Ishikawa (cell line): ENCODE results near the gene ZSWIM9.

Experiments
- CEBPB ChIP-seq: IDR thresholded peaks from 2 replicates; pipeline ENCODE4 v1.6.1; 2012
- CREB1 ChIP-seq: IDR thresholded peaks from 2 replicates; pipeline ENCODE4 v1.6.1; 2012; ENCODE audit warnings: low read depth
- EGR1 ChIP-seq: IDR thresholded peaks from 2 replicates; pipeline ENCODE4 v1.6.1; 2012
- EP300 ChIP-seq: IDR thresholded peaks from 2 replicates; pipeline ENCODE4 v1.6.1; 2012; ENCODE audit warnings: borderline replicate concordance
- FOXM1 ChIP-seq: IDR thresholded peaks from 2 replicates; pipeline ENCODE4 v1.6.1; 2012; ENCODE audit warnings: low read depth, borderline replicate concordance
- NFIC ChIP-seq: IDR thresholded peaks from 2 replicates; pipeline ENCODE4 v1.6.1; 2012
- RAD21 ChIP-seq: IDR thresholded peaks from 2 replicates; pipeline ENCODE4 v1.6.1; 2012; ENCODE audit warnings: low read depth
- TAF1 ChIP-seq: IDR thresholded peaks from 2 replicates; pipeline ENCODE4 v1.6.1; 2012; ENCODE audit warnings: low read depth, mild to moderate bottlenecking
- TCF12 ChIP-seq: IDR thresholded peaks from 2 replicates; pipeline ENCODE4 v1.6.1; 2012; ENCODE audit warnings: low read depth
- TEAD4 ChIP-seq: IDR thresholded peaks from 2 replicates; pipeline ENCODE4 v1.6.1; 2012
- YY1 ChIP-seq: IDR thresholded peaks from 2 replicates; pipeline ENCODE4 v1.6.1; 2012; ENCODE audit warnings: low read depth
- ZBTB7A ChIP-seq: IDR thresholded peaks from 2 replicates; pipeline ENCODE4 v1.6.1; 2012; ENCODE audit warnings: low read depth
- TF ChIP-seq, protein P1 (sequence below): IDR thresholded peaks from 2 replicates; pipeline ENCODE4 v1.6.1; 2012
- TF ChIP-seq, protein P2 (sequence below): IDR thresholded peaks from 2 replicates; pipeline ENCODE4 v1.6.1; 2012; ENCODE audit warnings: low read depth, mild to moderate bottlenecking
- TF ChIP-seq, protein P3 (sequence below): IDR thresholded peaks from 2 replicates; pipeline ENCODE4 v1.6.1; 2012

Gene ZSWIM9

DNA sequence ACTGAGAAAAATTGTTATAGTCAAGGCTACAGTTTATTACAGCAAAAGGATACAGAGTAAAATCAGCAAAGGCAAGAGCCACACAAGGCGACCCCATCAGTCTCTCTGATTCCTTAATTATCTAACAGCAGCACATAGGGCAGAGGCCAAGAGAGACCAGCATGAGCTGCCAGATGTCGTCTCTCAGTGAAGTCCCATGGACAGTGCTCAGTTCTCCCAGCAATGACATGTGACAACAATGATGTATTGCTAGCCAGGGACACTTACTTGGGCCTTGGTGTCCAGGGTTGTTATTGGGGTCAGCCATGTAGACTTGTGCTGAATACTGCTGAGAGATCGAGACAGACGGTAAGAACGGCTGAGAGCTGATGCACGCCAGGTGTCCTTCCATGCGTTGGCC lies 22.3 kb downstream of the ZSWIM9 start:
- no peak for TF ChIP-seq YY1
- no peak for TF ChIP-seq CREB1
- no peak for TF ChIP-seq TEAD4
- TF ChIP-seq EP300 = no peak
- TF ChIP-seq FOXM1 = no peak
- TF ChIP-seq RAD21 = no peak
- no peak for TF ChIP-seq TCF12
- TF ChIP-seq, protein P1, sequence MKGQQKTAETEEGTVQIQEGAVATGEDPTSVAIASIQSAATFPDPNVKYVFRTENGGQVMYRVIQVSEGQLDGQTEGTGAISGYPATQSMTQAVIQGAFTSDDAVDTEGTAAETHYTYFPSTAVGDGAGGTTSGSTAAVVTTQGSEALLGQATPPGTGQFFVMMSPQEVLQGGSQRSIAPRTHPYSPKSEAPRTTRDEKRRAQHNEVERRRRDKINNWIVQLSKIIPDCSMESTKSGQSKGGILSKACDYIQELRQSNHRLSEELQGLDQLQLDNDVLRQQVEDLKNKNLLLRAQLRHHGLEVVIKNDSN = no peak
- TF ChIP-seq, protein P2, sequence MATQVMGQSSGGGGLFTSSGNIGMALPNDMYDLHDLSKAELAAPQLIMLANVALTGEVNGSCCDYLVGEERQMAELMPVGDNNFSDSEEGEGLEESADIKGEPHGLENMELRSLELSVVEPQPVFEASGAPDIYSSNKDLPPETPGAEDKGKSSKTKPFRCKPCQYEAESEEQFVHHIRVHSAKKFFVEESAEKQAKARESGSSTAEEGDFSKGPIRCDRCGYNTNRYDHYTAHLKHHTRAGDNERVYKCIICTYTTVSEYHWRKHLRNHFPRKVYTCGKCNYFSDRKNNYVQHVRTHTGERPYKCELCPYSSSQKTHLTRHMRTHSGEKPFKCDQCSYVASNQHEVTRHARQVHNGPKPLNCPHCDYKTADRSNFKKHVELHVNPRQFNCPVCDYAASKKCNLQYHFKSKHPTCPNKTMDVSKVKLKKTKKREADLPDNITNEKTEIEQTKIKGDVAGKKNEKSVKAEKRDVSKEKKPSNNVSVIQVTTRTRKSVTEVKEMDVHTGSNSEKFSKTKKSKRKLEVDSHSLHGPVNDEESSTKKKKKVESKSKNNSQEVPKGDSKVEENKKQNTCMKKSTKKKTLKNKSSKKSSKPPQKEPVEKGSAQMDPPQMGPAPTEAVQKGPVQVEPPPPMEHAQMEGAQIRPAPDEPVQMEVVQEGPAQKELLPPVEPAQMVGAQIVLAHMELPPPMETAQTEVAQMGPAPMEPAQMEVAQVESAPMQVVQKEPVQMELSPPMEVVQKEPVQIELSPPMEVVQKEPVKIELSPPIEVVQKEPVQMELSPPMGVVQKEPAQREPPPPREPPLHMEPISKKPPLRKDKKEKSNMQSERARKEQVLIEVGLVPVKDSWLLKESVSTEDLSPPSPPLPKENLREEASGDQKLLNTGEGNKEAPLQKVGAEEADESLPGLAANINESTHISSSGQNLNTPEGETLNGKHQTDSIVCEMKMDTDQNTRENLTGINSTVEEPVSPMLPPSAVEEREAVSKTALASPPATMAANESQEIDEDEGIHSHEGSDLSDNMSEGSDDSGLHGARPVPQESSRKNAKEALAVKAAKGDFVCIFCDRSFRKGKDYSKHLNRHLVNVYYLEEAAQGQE = no peak
- no peak for TF ChIP-seq NFIC
- TF ChIP-seq ZBTB7A = no peak

DNA sequence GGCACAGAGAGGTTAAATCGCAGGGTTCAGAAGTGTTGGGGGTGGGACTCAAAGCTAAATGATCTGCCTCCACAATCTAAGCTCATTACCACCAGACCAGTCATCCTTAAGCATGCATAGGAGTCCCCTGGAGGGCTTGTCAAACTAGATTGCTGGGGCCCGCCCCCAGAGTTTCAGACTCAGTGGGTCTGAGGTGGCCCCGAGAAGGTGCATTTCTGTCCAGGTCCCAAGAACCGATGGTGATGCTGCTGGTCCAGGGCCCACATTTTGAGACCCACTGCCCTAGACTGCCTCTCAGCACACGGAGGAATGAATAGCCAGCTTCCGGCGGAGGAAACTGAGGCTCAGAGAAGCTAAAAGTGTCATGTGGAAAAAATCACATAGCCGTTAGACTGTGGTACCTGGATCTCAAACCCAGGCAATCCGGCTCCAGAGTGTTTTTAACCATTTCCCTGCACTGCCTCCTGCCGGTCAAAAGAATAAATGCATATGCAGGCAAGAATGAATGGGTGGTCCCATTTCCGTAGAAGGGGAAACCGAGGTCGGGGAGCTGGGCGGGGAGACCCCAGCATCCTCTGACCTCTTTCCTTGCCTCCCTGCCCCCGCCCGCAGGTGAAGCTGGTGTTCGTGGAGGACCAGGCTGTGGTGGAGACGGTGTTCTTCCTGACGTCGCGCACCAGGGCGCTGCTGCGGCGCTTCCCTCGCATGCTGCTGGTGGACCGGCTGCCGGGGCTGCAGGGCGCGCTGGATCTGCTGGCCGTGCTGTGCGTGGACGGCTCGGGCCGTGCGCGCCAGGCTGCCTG lies 23.8 kb downstream of the ZSWIM9 start:
- TF ChIP-seq TAF1 (no peak), RAD21 (peak; percentile 12; the same call in 1 of the 2 replicates)

DNA sequence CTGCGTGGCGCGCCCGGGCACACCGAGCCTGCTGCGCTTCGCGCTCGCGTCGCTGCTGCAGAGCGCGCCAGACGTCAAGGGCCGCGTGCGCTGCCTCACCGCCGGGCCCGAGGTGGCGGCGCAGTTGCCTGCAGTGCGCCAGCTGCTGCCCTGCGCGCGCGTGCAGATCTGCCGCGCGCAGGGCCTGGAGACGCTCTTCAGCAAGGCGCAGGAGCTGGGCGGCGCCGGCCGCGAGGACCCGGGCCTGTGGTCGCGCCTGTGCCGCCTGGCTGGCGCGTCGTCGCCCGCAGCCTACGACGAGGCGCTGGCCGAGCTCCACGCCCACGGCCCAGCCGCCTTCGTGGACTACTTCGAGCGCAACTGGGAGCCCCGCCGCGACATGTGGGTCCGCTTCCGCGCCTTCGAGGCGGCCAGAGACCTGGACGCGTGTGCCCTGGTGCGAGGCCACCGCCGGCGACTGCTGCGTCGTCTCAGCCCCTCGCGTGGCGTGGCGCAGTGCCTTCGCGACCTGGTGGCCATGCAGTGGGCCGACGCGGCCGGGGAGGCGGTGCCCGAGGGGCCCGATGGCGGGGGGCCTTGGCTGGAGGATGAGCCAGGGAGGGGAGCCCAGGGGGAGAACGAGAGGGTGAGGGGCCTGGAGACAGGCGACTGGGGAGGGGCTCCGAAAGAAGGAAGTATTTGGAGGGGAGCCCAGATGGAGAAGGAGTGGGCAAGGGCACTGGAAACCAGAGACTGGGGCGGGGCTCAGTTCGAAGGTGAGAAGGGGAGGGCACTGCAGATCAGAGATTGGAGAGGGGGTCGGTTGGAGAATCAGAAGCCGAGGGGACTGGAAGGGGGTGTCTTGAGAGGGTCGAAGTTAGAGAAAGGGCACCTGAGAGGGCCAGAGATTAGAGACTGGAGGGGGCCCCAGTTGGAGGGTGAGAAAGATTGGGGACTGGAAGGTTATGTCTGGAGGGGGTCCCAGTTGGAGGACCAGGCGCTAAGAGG lies 24.7 kb downstream of the ZSWIM9 start:
- no peak for TF ChIP-seq NFIC
- TF ChIP-seq, protein P1 = no peak
- TF ChIP-seq YY1 = no peak
- TF ChIP-seq, protein P2 = no peak
- TF ChIP-seq ZBTB7A = no peak
- TF ChIP-seq TCF12 = no peak
- TF ChIP-seq TAF1 = no peak
- TF ChIP-seq, protein P3, sequence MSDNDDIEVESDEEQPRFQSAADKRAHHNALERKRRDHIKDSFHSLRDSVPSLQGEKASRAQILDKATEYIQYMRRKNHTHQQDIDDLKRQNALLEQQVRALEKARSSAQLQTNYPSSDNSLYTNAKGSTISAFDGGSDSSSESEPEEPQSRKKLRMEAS = no peak
- no peak for TF ChIP-seq FOXM1
- TF ChIP-seq EGR1 = no peak
- TF ChIP-seq CEBPB = no peak
- no peak for TF ChIP-seq RAD21
- no peak for TF ChIP-seq EP300

DNA sequence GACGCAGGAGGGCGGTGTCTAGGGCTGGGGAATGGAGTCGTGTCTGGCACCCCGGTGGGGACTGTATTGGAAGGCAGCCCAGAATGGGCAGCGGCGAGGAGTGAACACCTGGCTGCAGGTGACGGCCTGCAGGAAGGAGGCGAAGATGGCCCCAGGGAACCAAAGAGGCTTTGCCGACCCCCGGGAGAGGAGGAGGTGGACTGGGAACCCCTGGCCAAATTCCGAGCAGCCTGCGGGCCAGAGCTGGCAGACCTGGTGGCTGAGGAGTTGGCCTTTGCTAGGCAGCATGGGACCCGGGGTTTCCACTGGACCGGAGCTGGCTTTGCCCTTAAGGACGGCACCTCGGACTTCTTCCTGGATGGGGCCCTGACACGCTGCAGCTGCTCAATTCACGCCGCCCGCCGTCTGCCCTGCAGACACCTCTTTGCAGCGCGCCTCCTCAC lies 25.9 kb downstream of the ZSWIM9 start:
- no peak for TF ChIP-seq TAF1
- no peak for TF ChIP-seq TEAD4
- TF ChIP-seq CREB1 = no peak
- no peak for TF ChIP-seq CEBPB
- TF ChIP-seq ZBTB7A = no peak
- TF ChIP-seq RAD21 = no peak
- TF ChIP-seq EGR1 = no peak

DNA sequence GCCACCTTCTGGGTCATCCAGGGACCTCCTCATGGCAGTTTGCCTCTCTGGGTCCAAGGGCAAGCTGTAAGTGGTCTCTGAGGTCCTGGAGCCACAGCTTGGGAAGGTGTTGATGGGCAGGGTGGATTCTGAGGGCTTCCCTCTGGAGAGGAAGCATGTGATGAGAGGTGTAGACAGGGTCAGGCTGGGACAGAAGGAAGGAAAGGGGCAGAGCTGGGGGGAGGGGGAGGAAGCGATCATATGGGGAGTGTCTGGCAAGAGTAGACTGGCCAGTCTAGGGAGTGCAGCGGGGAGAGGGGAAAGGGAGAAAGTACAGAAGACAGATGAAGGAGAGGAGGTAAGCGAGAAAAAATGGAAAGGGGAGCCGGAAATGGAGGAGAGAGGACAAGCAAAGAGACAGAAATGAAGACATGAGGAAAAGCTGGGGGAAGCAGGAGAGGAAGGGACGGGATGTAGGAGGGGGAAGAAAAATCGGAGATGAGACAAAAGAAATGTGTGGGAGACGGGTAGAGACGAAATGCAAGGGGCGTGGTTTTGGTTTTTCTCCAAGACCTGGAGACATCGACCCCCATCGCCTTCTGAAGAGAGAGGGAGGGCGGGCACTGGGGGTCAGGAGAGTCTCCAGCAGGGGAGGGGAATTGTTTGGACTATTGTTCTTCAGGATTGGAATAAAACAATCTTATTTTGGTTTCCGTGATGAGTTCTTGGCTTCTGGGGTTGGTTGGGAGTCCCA lies 26.6 kb downstream of the ZSWIM9 start:
- no peak for TF ChIP-seq EP300
- TF ChIP-seq RAD21 = no peak
- no peak for TF ChIP-seq EGR1
- no peak for TF ChIP-seq NFIC
- TF ChIP-seq, protein P1 = no peak
- TF ChIP-seq FOXM1 = no peak
- TF ChIP-seq TCF12 = no peak
- TF ChIP-seq CEBPB = no peak
- no peak for TF ChIP-seq CREB1
- no peak for TF ChIP-seq YY1
- TF ChIP-seq TEAD4 = no peak
- no peak for TF ChIP-seq TAF1
- TF ChIP-seq, protein P3 = no peak
- TF ChIP-seq, protein P2 = no peak
- TF ChIP-seq ZBTB7A = no peak
